Amniotic stem cell (primary cell): Measurements from ENCODE around the gene RHBG.

Experiments
- DNase-seq: peaks from one replicate; lab custom pipeline; 2025; lab: John Stamatoyannopoulos, UW

RHBG gene

GRCh38 chr1:156386134-156386901 is 17.3 kb downstream of the RHBG start:
- no peak for DNase-seq

GRCh38 chr1:156386949-156387869 is 18.2 kb downstream of the RHBG start:
- DNase-seq: no peak

- DNase-seq: no peak
Observed at GRCh38 chr1:156387870-156388173, 18.8 kb downstream of the RHBG start.

- no peak for DNase-seq
Observed at GRCh38 chr1:156388174-156389137, 19.4 kb downstream of the RHBG start.

GRCh38 chr1:156389311-156389710 is 20.3 kb downstream of the RHBG start:
- DNase-seq: no peak

- DNase-seq: no peak
Observed at GRCh38 chr1:156390469-156391365, 21.7 kb downstream of the RHBG start.

GRCh38 chr1:156391366-156391677 is 22.3 kb downstream of the RHBG start:
- no peak for DNase-seq

- DNase-seq: no peak
Observed at GRCh38 chr1:156391701-156392100, 22.7 kb downstream of the RHBG start.

- no peak for DNase-seq
Observed at GRCh38 chr1:156392452-156392853, 23.4 kb downstream of the RHBG start.

- no peak for DNase-seq
Observed at GRCh38 chr1:156393095-156393494, 24.1 kb downstream of the RHBG start.

- DNase-seq: no peak
Observed at GRCh38 chr1:156394082-156394481, 25.1 kb downstream of the RHBG start.

GRCh38 chr1:156394835-156395461 is 25.9 kb downstream of the RHBG start:
- no peak for DNase-seq

- DNase-seq: no peak
Observed at GRCh38 chr1:156399355-156400125, 30.5 kb downstream of the RHBG start.

- DNase-seq: no peak
Observed at GRCh38 chr1:156400191-156400935, 31.4 kb downstream of the RHBG start.

- no peak for DNase-seq
Observed at GRCh38 chr1:156401041-156401574, 32.1 kb downstream of the RHBG start.

- no peak for DNase-seq
Observed at GRCh38 chr1:156401681-156402081, 32.7 kb downstream of the RHBG start.

- no peak for DNase-seq
Observed at GRCh38 chr1:156402331-156403020, 33.5 kb downstream of the RHBG start.

- DNase-seq: no peak
Observed at GRCh38 chr1:156405670-156406069, 36.7 kb downstream of the RHBG start.
